ENCODE measurements around the gene FAM222A.
A peak's percentile ranks its signal among the peaks of the same experiment; 100 is the strongest.

The FAM222A gene

GRCh38 chr12:109713187-109714070, at the start of gene FAM222A:
TSS of gene FAM222A (plus strand) at chr12:109713825. CDS start at chr12:109744147, 30,322 bp downstream.
- peak; percentile 98 for DNase-seq

- no peak for DNase-seq
These were observed 49.2 kb upstream of the FAM222A start for GRCh38 chr12:109664402-109664801.

- DNase-seq = no peak
These were observed 47.6 kb upstream of the FAM222A start for GRCh38 chr12:109666068-109666467.

- DNase-seq = no peak
These were observed 42.9 kb upstream of the FAM222A start for GRCh38 chr12:109670731-109671130.

GRCh38 chr12:109671502-109671901, 42.1 kb upstream of the FAM222A start:
- DNase-seq = no peak

GRCh38 chr12:109673379-109673778, 40.2 kb upstream of the FAM222A start:
- DNase-seq = no peak

- DNase-seq = no peak
These were observed 39.7 kb upstream of the FAM222A start for GRCh38 chr12:109673884-109674283.

- no peak for DNase-seq
These were observed 38.2 kb upstream of the FAM222A start for GRCh38 chr12:109675411-109675810.

- no peak for DNase-seq
These were observed 36.3 kb upstream of the FAM222A start for GRCh38 chr12:109677279-109677691.

GRCh38 chr12:109678719-109679118, 34.9 kb upstream of the FAM222A start:
- no peak for DNase-seq

GRCh38 chr12:109679501-109680263, 33.9 kb upstream of the FAM222A start:
- no peak for DNase-seq

- DNase-seq = no peak
These were observed 33.2 kb upstream of the FAM222A start for GRCh38 chr12:109680264-109681005.

- DNase-seq = no peak
These were observed 31.5 kb upstream of the FAM222A start for GRCh38 chr12:109681986-109682707.

- DNase-seq = no peak
These were observed 30.9 kb upstream of the FAM222A start for GRCh38 chr12:109682708-109683060.

- no peak for DNase-seq
These were observed 30.3 kb upstream of the FAM222A start for GRCh38 chr12:109683316-109683715.

- DNase-seq = no peak
These were observed 27.8 kb upstream of the FAM222A start for GRCh38 chr12:109685574-109686447.

- DNase-seq = no peak
These were observed 27.1 kb upstream of the FAM222A start for GRCh38 chr12:109686523-109686922.

- DNase-seq = no peak
These were observed 26.4 kb upstream of the FAM222A start for GRCh38 chr12:109687250-109687649.

GRCh38 chr12:109689426-109689825, 24.2 kb upstream of the FAM222A start:
- DNase-seq = no peak

GRCh38 chr12:109693160-109693559, 20.5 kb upstream of the FAM222A start:
- no peak for DNase-seq

All from activated CD4-positive, alpha-beta T cell treated with anti-CD3 and anti-CD28 coated beads for 1 hour (primary cell).